OCI-LY3 (cell line): ENCODE measurements around the gene NUP42.

ENCODE experiments used
- H2AFZ ChIP-seq: fragments of 200-600, 300-600 bp; shearing (Covaris generic); 2 replicates; pipeline ENCODE4 v1.6.0; 2014; ENCODE audit warnings: antibody characterized with exemption, low read depth, low read length
- H3K27ac ChIP-seq: fragments of 200-600, 300-600 bp; sonication (generic); 2 replicates; pipeline ENCODE4 v1.5.1; 2014; ENCODE audit warnings: mild to moderate bottlenecking, low read length, moderate library complexity, mixed read lengths
- H3K27me3 ChIP-seq: fragments of 200-600, 300-600 bp; sonication (generic); 2 replicates; pipeline ENCODE4 v1.6.1; 2014; ENCODE audit warnings: low read depth, low read length, mixed read lengths
- H3K36me3 ChIP-seq: fragments of 200-600, 300-600 bp; sonication (generic); replicated peaks from 2 replicates; pipeline ENCODE3; 2014; ENCODE audit warnings: low read depth, low read length, mixed read lengths
- H3K4me1 ChIP-seq: fragments of 300-600, 200-600 bp; sonication (generic); 2 replicates; pipeline ENCODE4 v1.6.1; 2014; ENCODE audit warnings: low read length, mixed read lengths
- H3K4me2 ChIP-seq: fragments of 200-600, 300-600 bp; sonication (generic); 2 replicates; pipeline ENCODE4 v1.6.1; 2014; ENCODE audit warnings: low read length, mixed read lengths
- H3K4me3 ChIP-seq: fragments of 300-600, 200-600 bp; sonication (generic); 2 replicates; pipeline ENCODE4 v1.5.1; 2014; ENCODE audit warnings: antibody characterized with exemption, mild to moderate bottlenecking, low read length, moderate library complexity
- H3K79me2 ChIP-seq: fragments of 300-600, 200-600 bp; shearing (Covaris generic); 2 replicates; pipeline ENCODE4 v1.6.1; 2014; ENCODE audit warnings: mild to moderate bottlenecking, low read length, mixed read lengths
- H3K9ac ChIP-seq: fragments of 300-600, 200-600 bp; shearing (Covaris generic); 2 replicates; pipeline ENCODE4 v1.6.0; 2014; ENCODE audit warnings: mild to moderate bottlenecking, low read length, moderate library complexity
- H3K9me3 ChIP-seq: fragments of 200-600, 300-600 bp; shearing (Covaris generic); 2 replicates; pipeline ENCODE4 v1.6.1; 2014; ENCODE audit warnings: low read length, mixed read lengths; ENCODE audit not compliant: insufficient read depth
- H4K20me1 ChIP-seq: fragments of 200-600, 300-600 bp; sonication (generic); 2 replicates; pipeline ENCODE4 v1.6.1; 2016; ENCODE audit warnings: low read length, mixed read lengths; ENCODE audit not compliant: insufficient read depth
- EZH2phosphoT487 ChIP-seq: fragments of 200-600 bp; shearing (Covaris generic); IDR thresholded peaks from 2 replicates; pipeline ENCODE4 v1.6.1; 2018; ENCODE audit warnings: antibody characterized with exemption, mixed run types, low read depth
- TF ChIP-seq, protein P1 (sequence below): fragments of 200-600, 300-600 bp; sonication (generic); IDR thresholded peaks from 2 replicates; pipeline ENCODE4 v1.5.1; 2014; ENCODE audit warnings: antibody characterized with exemption, low read length, low read depth

NUP42 gene

DNA sequence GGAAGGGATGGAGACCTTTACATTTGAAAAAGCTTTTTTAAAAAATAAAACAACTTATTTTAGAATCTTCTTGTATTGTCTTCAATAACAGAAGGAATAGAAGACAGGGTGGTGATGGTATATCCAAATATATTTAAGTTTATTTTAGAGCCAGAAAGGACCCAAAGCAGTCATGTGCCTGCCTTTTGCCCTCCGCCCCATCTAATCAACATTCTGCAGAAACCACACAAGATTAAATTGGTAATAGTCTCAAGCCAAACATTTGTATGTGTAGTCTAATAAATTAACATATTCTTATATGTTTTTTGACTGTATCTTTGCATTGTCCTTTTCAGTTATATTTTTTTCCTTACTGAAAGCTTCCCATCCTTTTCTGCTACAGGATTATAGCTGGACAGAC, 16.5 kb upstream of the NUP42 start:
- Histone ChIP-seq H3K36me3 (no peaks in the 10 kb centered on the region), H3K9me3 (no peaks in the 10 kb centered on the region), H3K4me3 (no peak overlapping the region), H3K4me2 (no peak overlapping the region), H2AFZ (no peak overlapping the region), H3K79me2 (no peaks in the 10 kb centered on the region), H3K27ac (no peak overlapping the region), H4K20me1 (no peaks in the 10 kb centered on the region), H3K9ac (no peak overlapping the region), H3K4me1 (no peaks in the 10 kb centered on the region), H3K27me3 (no peaks in the 10 kb centered on the region)
- TF ChIP-seq, protein P1, sequence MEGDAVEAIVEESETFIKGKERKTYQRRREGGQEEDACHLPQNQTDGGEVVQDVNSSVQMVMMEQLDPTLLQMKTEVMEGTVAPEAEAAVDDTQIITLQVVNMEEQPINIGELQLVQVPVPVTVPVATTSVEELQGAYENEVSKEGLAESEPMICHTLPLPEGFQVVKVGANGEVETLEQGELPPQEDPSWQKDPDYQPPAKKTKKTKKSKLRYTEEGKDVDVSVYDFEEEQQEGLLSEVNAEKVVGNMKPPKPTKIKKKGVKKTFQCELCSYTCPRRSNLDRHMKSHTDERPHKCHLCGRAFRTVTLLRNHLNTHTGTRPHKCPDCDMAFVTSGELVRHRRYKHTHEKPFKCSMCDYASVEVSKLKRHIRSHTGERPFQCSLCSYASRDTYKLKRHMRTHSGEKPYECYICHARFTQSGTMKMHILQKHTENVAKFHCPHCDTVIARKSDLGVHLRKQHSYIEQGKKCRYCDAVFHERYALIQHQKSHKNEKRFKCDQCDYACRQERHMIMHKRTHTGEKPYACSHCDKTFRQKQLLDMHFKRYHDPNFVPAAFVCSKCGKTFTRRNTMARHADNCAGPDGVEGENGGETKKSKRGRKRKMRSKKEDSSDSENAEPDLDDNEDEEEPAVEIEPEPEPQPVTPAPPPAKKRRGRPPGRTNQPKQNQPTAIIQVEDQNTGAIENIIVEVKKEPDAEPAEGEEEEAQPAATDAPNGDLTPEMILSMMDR, result no peak

GRCh38 chr7:23167691-23168090, 14.2 kb upstream of the NUP42 start:
- Histone ChIP-seq H3K79me2 (no peaks in the 10 kb centered on the region), H3K36me3 (no peaks in the 10 kb centered on the region), H3K4me3 (no peak overlapping the region), H3K9me3 (no peaks in the 10 kb centered on the region), H3K4me2 (no peak overlapping the region), H3K27me3 (no peaks in the 10 kb centered on the region), H3K4me1 (no peaks in the 10 kb centered on the region), H3K27ac (no peak overlapping the region), H2AFZ (no peak overlapping the region), H4K20me1 (no peaks in the 10 kb centered on the region), H3K9ac (no peak overlapping the region)
- no peak for TF ChIP-seq EZH2phosphoT487
- TF ChIP-seq, protein P1, result no peak

GRCh38 chr7:23168111-23168885, 13.6 kb upstream of the NUP42 start:
- H4K20me1 ChIP-seq, result no peaks in the 10 kb centered on the region
- no peaks in the 10 kb centered on the region for H3K9me3 ChIP-seq
- H3K9ac ChIP-seq, result no peak overlapping the region
- TF ChIP-seq, protein P1, result no peak
- no peak for TF ChIP-seq EZH2phosphoT487
- H3K4me2 ChIP-seq, result no peak overlapping the region
- H3K79me2 ChIP-seq, result no peaks in the 10 kb centered on the region
- no peaks in the 10 kb centered on the region for H3K27me3 ChIP-seq
- H2AFZ ChIP-seq, result no peak overlapping the region
- no peak overlapping the region for H3K27ac ChIP-seq
- no peaks in the 10 kb centered on the region for H3K36me3 ChIP-seq
- no peaks in the 10 kb centered on the region for H3K4me1 ChIP-seq
- no peak overlapping the region for H3K4me3 ChIP-seq

DNA sequence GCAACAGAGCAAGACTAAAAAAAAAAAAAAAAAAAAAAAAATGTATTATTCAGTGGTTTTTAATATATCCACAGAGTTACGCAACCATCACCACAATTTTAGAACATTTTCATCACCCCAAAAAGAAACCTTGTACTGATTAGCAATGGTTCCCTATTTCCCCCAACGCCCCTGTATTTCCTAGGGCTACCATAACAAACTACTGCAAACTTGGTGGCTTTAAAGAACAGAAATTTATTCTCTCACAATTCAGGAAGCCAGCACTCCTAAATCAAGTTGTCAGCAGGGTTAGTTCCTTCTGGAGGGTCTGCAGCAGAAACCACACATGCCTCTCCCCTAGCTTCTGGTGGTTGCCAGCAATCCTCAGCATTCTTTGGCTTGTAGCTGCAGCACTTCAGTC, 5.9 kb upstream of the NUP42 start:
- TF ChIP-seq, protein P1, result no peak
- TF ChIP-seq EZH2phosphoT487, result no peak

More for the DNA sequence above, 5.9 kb upstream of the NUP42 start:
- no peaks in the 10 kb centered on the region for H3K36me3 ChIP-seq
- H3K4me2 ChIP-seq, result no peak overlapping the region
- no peak overlapping the region for H3K27ac ChIP-seq
- peaks cover 5% of the 10 kb centered on the region for H3K79me2 ChIP-seq
- no peaks in the 10 kb centered on the region for H3K9me3 ChIP-seq
- H3K4me1 ChIP-seq, result peaks cover 4% of the 10 kb centered on the region
- H3K27me3 ChIP-seq, result no peaks in the 10 kb centered on the region
- no peak overlapping the region for H3K4me3 ChIP-seq
- no peaks in the 10 kb centered on the region for H4K20me1 ChIP-seq
- H3K9ac ChIP-seq, result no peak overlapping the region
- no peak overlapping the region for H2AFZ ChIP-seq
